Measurements from ENCODE around the gene SPSB3.

- TF ChIP-seq POLR2AphosphoS5 (IDR thresholded peaks at IDR 0.05; ENCODE audit: low read depth, low read length) (no peak; the same call in 1 of the 2 replicates), TAF1 (IDR thresholded peaks at IDR 0.05; ENCODE audit: borderline replicate concordance, insufficient read depth, low read length) (no peak), FOXP2 (optimal IDR thresholded peaks at IDR 0.05; ENCODE audit: borderline replicate concordance, extremely low read depth, extremely low read length, insufficient read depth) (no peak), REST (IDR thresholded peaks at IDR 0.05; ENCODE audit: insufficient read depth in 1 of 2, low read depth in 2 of 2, low read length in 2 of 2) (no peak), SIN3A (IDR thresholded peaks at IDR 0.05; ENCODE audit: borderline replicate concordance, insufficient read depth, low read length) (no peak)
Observed at GRCh38 chr16:1749152-1750117, 32.9 kb downstream of the SPSB3 start.
